ENCODE results near the gene PLCH1.

The PLCH1 gene

DNA sequence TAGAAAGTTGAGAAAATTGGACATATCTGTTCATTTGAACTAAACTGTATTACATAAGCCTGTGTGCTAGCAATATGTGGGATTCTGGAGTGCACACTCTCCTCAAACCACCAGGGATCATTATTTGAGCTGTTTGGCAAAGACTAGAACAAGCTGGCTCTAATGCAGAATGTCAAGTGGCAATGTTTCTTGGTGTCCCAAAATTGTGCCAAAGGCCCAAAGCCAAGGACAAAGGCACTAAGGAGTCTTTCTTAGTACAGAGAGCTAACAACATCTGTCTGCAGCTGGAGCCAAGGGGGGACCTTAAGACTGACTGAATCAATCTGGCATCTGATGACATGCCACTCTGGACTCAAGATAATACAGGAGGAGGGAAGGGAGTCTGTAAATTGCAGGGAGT lies 374.7 kb downstream of the PLCH1 start:
- no peak for DNase-seq

DNA sequence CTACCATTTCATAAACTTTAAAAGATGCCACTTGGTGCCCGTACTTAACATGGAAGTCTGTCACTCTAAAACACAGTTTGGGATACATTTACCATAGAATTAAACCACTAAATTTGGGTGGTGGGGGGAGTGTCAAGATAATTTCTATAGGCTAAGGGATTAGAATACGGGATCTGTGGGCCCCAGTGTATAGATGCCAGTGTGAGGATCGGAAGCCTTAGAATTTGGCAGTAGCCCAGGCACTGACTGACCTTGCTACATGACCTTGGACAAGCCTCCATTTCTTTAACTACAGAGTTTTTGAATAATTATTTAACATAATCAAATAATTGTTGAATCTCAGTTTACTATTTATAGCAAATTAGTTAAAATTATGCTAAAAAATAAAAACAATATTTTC lies 375.1 kb downstream of the PLCH1 start:
- DNase-seq, result no peak

DNA sequence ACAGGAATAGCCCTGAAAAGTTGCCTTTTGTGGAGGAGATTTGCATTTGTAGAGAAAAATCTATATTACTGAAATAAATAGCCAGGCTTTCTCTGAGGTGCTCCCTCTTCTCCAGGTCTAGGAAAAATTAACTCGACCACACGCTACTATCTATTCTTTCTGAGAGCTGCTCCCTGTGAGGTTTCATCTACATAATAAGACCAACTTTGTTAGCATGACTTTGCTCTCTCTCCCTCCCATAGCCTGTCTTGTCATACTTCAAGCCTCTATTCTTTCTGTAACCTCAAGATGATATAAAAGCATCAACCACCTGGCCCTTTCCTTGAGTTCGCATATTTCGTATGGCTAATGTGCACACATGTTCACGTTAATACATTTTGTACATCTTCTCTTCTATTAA lies 375.6 kb downstream of the PLCH1 start:
- no peak for DNase-seq

DNA sequence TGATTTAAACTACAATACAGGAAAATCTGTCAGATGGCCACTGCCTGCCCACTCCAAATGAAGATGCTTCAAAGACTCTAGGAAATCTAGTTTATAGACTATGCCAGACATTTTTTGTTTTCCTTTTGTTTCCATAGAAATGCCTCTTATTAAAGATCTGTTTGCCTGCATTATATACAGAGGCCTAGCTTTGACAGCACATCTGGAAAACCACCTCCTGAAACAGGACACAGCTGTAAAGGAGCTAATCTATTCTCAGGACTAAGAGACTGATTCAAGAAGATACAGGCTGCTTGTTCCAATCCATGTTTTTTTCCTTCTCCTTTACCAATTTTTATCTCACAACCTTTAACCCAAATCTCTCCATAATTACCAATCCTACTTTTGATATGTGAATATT lies 376.1 kb downstream of the PLCH1 start:
- DNase-seq, result no peak

DNA sequence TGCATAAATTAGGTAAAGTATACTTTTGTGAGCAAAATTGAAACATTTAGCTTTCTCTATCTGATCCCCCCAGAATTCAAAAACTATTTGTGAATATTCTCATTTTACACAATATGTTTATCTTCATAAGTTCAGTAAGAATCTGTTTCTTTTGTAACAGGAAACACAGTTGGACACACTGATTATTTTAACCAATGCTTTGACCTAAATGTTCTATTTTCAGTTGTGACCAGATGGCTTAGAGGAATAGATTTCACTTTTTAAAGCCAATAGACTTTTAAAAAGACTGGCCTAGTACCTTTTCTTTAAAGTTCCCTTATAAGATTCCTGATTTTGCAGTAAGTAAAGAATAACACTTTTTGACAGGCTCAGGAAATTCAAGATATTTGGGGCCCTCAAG lies 377.4 kb downstream of the PLCH1 start:
- no peak for DNase-seq

DNA sequence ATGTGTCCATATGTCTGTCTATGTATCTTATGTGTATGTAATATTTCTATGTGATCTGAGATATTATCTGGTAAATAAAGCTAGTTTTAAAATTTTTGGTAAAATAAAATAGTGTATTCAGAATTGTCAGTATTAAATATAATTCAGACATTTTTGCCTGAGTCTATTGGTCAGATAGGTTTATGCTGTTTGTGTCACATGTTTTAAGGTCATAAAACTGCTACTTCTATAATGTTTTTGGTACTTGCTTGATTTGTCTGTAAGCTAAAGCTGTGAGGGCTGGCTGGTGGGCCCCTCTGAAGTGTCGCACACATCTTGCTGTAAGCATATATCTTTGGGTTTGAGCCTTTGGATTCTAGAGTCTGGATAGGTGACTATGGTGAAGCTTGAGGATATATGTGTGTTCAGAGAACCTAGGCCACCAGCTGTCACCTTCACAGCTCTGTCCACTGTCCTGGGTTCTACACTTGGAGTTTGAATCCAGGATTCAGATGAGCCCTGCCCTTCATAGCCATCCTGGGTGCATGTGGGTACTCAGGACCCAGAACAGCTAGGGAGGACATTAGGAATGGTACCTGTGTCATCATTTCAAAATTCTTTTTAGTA lies 379.6 kb downstream of the PLCH1 start:
- DNase-seq, result no peak

DNA sequence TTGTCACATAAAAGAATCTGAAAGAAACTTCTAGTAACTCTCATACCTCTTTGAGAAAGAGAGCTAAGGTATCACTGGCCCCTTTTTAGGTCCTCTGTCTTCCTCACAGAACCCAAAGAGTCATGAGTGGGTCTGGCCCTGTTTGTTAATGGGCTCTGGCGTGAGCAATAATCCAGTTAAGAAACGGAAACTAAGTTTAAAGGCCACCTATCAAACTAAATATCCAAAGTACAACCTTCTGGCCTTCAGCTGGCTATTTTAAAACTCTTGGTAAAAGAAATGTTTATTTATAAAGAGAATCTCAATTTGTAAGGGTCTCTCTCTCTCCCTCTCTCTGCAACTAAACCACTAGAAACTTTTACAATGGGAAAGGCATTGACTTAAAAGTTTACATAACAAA lies 380.4 kb downstream of the PLCH1 start:
- DNase-seq, result no peak

DNA sequence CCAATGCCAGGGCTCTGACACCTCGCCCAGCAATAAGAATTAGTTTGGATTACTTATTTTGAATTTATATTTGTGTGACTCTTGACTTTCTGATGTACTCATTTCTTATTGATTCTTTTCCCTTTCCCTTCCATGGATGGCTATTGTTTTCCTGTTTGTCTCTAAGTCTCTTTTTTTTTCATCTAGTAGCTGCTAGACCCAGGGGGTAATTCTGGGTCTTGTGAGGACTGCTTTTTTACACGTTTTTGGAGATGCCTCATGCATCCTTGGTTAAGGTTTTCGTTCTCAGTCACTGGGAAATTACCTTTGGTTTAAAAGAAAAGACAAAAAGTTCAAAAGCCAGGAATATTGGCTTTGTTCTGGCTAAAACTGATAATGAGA lies 381.2 kb downstream of the PLCH1 start:
- DNase-seq, result no peak

DNA sequence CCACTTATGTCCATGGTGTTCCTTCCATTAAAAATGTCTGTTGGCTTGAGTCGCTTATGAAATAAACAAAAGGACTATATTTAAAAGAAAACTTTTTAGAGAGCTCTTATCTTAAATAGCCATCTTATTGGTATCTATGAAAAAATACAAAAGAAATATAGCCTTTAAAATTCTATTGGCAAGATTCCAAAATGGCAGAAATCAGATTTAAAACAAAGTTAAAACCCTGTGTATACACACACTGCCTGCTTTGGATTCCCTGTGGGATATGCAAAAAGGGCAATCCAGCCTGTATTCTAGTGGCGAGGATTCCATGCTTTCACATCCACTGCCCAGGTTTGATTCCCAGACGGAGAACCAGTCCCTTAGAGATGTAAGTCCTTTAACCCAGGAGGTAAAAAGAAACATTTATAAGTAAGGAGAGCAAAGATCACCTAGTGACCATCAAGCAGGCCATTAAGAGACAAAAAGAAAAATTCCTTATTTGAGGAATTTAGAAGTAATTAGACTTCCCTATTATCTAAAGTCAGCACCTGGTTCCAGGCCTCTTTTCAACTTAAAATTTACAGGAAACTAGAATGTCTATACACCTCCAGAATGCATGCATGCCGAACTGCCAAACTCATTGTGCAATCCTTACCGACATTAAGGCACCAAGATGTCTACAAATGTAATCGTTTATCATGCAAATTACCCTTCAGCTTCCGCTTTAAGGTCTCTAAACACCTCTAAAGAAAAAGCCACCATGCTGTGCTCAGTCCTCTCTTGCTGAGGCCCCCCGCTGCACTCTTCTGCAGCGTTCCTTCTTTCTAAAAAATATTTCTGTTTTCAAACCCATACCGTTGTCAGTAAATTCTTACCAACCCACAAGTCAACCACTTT lies 381.8 kb downstream of the PLCH1 start:
- DNase-seq, result no peak

DNA sequence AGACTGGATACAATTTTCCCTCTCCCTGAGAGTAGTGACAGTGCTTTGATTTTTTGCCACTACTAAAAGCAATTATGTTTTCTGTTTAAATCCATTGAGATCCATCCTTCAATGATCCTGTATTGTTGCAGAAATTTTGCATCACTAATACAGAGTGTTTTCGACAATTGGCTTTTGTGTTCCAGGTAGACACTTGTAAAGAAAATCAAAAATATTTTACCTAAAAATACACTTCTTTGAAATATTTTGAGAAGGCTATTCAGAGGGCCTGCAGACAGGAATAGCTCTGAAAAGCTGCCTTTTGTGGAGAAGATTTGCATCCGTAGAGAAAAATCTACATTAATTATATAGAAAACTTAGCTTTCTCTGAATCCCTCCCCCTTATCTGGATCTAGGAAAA lies 384.6 kb downstream of the PLCH1 start:
- DNase-seq, result no peak

DNA sequence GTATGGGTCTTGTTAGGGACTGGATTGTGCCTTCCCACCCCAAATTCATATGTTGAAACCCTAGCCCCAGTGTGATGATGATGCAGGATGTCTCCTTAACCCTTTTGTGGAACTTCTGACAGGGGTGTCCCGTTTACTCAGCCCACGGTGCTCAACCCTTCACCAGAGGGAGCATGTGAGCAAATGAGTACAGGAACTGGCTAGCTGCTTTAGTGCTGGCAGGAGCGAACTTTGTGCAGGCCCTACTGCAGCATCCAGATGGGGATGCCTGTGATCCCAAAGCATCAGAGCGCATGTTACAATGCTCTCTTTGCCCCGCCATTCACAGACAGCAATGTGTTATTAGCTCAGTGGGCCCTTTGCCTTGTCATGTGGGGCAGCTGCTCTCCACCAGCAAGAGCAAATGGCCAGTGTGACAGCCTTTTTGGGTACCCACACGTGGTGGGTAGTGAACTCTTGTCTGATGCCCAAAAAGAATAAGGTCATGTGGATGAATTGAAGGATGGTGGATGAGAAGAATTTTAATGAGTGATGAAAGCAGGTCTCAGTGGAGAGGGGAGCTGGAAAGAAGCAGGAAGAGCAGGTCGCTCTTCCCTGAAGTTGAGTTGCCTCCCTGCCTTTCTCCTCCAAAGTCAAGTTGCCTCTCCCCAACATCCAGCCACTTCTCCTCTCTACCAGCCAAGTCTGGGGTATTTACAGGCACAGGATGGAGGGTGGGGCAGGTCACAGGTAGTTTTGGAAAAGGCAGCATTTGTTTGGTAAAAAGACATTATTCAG lies 388.1 kb downstream of the PLCH1 start:
- DNase-seq, result no peak

DNA sequence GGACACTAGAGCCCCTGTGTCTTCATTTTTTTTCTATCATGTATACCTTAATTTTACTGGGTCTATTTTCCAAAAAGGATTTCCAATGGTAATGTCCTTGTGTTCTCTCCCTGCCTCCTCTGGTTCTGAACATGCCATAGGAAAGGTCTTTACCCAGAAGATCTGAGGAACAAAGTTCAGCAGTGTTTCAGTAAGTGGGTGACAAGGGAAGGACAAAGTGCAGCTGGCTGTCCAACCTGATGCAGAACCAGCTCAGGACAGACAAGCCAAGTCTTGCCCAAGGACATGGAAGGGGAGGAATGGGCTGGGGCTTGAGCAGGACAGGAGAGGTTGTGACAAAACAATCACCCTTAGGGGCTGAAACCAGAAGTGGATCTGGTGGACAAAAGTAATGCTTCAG lies 390.2 kb downstream of the PLCH1 start:
- DNase-seq, result no peak

DNA sequence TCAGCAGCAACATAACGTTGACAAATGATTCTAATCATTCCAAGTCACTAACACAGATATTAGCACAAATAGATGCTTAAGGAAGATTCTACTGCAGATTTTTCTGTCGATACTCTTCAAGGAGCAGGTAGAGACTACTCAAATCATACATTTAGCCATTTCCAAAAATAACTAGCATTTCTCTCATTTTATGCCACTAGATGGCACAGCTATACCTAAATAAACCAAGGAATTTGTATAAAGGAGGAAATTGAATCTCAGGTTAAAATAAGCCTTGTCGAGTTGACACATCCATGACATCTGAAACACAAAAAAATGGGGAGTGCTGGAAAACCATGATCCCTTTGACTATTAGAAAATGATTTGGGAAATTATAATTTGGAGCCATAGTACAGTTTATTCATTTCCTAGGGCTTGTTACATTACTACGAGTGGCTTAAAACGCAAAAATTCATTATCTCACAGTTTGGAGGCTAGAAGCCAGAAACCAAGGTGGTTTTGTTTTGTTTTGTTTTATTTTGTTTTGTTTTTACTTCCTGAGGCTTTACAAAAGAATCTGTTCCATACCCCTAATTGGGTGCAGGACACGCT lies 391.9 kb downstream of the PLCH1 start:
- DNase-seq, result peak; percentile 7

DNA sequence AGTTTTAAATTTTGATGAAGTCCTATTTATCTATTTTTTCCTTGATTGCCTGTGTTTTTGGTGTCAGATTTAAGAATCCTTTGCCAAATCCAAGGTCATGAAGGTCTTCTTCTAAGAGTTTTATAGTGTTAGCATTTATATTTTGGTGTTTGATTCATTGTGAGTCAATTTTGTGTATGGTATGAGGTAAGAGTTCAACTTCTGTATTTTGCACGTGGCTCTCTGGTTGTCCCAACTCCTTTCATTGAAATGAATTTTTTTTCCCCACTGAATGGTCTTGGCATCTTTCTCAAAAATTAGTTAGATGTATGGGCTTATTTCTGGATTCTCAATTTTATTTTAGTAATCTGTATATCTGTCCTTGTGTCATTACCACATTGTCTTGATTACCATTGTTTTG lies 394.3 kb downstream of the PLCH1 start:
- no peak for DNase-seq

DNA sequence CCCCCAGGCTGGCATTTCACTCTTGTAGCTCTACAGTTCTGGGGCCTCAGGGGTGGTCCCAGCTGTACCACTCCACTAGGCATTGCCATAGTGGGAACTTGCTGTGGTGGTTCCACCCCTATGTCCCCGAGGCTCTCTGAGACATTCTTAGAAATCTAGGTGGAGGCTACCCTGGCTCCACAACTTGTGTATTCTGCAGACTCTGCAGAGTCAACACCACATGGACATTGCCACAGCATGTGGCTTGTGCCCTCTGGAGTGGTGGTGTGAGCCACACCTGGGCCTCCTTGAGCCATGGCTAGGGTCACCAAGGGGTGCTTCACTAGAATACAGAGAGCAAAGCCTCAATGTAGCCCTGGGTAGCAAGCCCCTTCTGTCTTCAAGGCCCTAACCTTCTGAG lies 397.0 kb downstream of the PLCH1 start:
- DNase-seq, result no peak

DNA sequence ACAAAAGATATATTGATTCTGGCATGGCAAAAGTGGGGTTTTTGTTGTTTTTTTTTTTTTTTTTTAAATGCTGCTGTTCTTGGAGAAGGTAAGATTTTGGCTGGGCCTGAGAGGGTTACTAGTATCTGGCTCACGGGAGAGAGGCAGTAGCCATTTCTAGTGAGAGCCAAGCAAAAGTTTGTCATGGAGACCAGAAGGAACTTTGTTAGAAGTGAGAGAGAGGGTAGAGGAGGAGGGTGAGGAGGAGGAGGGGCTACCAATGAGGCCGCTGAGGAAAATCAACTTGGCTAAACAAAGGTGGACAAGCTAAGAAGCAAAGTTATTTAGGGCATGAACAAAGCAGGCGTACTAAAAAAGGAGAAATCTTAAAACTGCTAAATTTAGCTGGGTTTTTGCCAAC lies 402.5 kb downstream of the PLCH1 start:
- no peak for DNase-seq

DNA sequence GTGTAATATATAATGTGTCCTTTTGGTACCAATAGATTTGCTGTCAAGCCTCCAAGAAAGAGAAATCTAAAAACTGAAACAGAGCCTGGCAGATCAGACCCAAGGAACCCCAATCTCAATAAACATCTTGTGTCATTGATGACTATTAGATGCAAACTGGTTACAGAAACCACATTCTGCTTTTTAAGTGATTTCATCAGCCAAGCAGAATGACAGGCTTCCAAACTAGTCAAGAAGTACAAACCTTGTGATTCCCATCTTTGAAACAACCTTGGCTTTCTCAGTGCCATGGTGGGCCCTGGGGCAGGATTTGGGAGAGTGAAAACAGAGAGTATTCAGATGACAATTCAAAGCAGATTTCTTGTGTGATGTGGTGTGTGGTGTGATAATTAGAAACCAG lies 405.8 kb downstream of the PLCH1 start:
- DNase-seq, result no peak

DNA sequence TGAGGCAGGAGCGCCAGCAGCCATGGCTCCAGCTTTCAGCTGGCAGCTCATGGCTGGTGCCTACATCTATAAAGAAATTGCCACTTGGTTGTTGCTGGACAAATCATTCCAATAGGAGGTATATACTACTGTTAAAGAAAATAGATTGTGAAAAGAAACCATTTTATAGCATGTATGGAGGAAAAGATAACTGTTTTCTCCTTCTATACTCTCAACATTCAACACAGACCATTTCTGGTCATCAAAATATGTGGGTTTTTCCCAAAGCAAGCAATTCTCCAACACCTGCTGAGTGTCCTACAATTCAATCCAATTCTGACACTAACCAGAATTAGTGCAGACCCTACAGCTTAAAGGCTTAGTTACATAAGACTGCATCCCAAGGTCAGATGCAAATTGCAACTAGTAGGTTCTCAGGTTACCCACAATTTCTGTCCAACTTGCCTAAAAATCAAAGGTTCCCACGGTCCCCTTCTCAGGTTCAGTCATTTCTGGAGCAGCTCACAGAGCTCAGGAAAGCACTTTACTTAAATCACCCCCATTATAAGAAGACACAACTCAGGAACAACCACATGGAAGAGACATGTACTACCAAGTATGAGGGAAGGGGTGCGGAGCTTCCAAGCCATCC lies 409.0 kb downstream of the PLCH1 start:
- DNase-seq, result no peak

DNA sequence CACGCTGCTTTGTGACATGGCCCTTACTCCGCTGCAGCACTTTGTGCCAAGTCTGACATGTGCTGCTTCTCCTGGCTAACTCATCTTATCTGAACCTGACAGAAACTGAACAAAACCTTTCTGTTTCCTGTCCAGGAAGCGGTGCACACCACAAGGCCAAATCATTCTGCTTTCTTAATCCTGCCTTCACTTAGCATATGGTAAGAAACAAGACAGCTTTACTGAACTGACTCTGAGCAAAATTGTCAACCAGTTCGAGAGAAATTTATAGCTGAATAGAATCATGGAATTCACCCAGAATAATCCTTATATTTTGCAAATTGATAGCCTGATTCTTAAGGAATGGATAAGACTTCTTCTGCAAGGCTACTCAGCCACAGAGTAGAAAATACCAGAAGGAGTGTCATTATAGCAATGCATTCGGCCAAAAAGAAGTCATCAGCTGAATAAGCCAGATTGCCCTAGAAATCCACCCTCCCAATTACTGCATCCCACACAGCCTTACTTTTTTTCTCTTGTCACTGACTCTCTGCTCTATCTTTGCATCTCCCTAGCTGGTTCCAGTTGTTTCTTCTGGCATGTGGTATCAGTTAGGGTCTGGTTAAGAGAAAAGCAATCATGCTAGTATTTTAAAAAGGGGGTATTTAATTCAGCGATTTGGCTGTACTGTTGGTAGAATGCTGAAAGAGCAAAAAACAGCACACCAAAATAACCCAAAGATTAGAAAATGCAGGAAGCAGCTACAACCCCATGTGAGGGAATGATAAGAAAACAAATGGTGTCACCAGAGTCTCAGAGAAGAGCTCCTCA lies 409.8 kb downstream of the PLCH1 start:
- no peak for DNase-seq

DNA sequence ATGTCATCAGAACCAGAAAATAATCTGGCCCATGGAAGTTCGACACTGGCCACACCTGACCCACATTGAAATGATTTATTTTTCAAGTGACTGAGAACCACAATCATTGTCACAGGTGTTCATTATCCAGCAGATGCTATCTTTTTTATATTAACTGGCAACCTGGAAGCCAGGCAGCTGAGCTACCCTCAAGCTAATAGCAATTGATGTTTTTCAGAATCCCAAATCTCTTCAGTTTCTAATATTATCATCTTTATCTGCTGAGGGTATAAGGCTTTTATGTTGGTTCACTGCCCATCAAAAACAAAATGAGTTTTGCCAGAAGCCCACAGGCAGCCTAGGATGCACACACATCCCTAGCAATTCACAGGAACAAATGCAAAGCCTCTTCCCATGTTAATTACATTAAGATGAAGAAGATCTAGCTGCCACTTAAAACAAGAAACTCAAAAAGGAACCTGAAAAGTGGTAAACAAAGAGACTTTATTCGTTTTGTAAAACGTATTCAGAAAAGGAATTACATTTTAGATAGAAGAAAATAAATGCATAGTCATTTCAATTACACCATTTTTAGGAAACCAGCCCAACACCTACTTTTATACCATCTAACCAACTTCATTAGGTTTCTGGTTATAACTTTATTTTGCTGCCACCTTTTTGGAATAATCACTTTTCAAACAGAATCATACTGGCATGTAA lies 410.5 kb downstream of the PLCH1 start:
- DNase-seq, result no peak

DNA sequence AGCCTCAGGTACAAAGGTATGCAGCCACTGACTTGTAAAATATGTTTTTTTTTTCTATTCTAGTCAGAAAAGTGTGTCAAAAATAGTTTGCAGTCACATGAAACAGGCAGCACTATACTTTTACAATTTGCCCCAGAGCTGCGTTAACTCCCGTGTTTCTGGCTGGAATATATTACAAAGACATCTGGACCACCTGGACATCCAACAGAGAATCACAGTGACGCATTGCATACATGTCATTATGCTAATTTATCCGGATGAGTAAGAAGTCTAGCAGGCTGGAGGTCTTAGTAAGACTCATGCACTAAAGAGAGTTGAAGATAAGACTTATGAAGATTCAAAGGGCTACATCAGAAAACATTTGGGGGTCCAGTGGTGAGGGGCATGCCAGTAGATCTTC lies 412.2 kb downstream of the PLCH1 start:
- no peak for DNase-seq

DNA sequence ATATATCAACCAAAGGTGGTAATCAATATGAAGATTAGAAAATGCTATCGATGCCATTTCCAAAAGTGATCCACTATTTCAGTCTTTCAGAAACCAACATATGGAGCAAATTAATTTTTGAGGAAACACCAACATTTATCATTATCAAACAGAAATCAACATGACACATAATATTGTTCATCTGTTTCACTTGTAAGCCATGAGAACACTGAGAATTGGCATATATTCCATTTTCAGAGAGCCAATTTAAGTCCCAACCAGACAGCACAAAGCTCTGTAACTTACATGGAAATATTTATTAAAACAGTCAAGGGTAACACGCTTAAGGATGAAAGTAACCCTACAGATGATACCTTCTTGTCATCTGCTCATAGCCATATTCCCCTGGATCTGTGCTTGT lies 413.8 kb downstream of the PLCH1 start:
- DNase-seq, result no peak

All from NCI-H226 (cell line).